ENCODE results near the gene SMIM15. TPM values are rescaled to one million over a fixed set of nuclear protein-coding genes. Genes with fewer than 3 reads are reported as not detected.

SMIM15 gene
- total RNA-seq, 2 experiments from 2014 or later, result 46.2 to 50.5 TPM

Other genes with a start within 250 kb of the SMIM15 start
- 10 to 100 TPM in 1 of 2 experiments, 1 to 10 TPM in 1; 8.8 to 10.5 TPM for gene ERCC8, start 217.4 kb downstream of the SMIM15 start, total RNA-seq
- gene NDUFAF2, start 217.3 kb downstream of the SMIM15 start, total RNA-seq, result 10 to 100 TPM; 16.2 to 18.5 TPM
- gene ZSWIM6, start 169.8 kb upstream of the SMIM15 start, total RNA-seq, result 1 to 10 TPM; 6.1 to 6.5 TPM

Measured in activated naive CD8-positive, alpha-beta T cell treated with anti-CD3 and anti-CD28 coated beads, Interleukin-2, amount 10 ng/mL, durations not matched to agents 7 days and 5 days (primary cell).